Measurements from ENCODE around the gene FBXL7. TPM values are rescaled to one million over a fixed set of nuclear protein-coding genes. Genes with fewer than 3 reads are reported as not detected.

FBXL7 gene
- total and polyA plus RNA-seq, 2 donors (not counting 3 experiments of a cell fraction or from before 2014, with no cell fraction given), result 23.5 to 32.2 TPM

DNA sequence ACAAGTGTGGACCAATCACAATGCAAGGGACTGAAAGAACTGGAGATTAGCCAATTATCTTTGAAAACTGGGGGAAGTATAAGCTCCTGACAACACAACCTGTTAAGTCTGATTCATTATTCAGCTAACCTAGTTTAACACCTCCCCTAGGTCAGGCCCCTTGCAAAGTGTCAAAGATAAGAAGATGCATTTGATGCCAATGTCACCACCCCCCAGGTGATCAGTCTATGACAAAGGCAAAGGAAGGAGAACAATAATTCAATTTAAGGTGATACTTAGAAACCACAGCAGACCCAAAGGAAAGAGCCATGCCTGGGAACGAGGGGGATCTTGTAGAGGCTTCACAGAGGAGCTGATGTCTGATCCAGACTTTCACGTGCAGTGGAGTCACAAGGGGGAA is 137.9 kb downstream of the FBXL7 start:
- CTCF ChIA-PET, result no interaction called here
- Histone ChIP-seq H3K4me3 (replicated peaks in 1 of 3; ENCODE audit: insufficient read depth in 1 of 3, low read depth in 1 of 3, low read length in 3 of 3) (no peak overlapping the region), H3K4me2 (ENCODE audit: insufficient read depth, low read length) (no peak overlapping the region), H4K20me1 (replicated peaks; ENCODE audit: control insufficient read depth, extremely low read depth, insufficient read depth, low read length) (peaks cover 2% of the 10 kb centered on the region), H3K27ac (ENCODE audit: insufficient read depth, low read depth, low read length) (no peak overlapping the region), H3K9ac (replicated peaks; ENCODE audit: extremely low read depth, insufficient read depth, low read length) (no peak overlapping the region), H3K79me2 (ENCODE audit: control insufficient read depth, insufficient read depth, low read length) (peaks cover 7% of the 10 kb centered on the region), H3K36me3 (ENCODE audit: control insufficient read depth in 2 of 2, extremely low read depth in 1 of 2, insufficient read depth in 2 of 2, low read length in 2 of 2) (no peaks in the 10 kb centered on the region), H3K9me3 (replicated peaks; ENCODE audit: control insufficient read depth, insufficient read depth, low read length) (no peaks in the 10 kb centered on the region), H3K9me1 (replicated peaks; ENCODE audit: control insufficient read depth, extremely low read depth, insufficient read depth, low read length) (peaks cover 2% of the 10 kb centered on the region), H3K27me3 (ENCODE audit: control insufficient read depth in 2 of 2, insufficient read depth in 2 of 2, low read length in 2 of 2) (no peaks in the 10 kb centered on the region), H3K4me1 (ENCODE audit: control insufficient read depth, extremely low read depth, insufficient read depth, low read length) (no peaks in the 10 kb centered on the region), H2AFZ (ENCODE audit: low read depth, low read length) (no peak overlapping the region)
- no peak for FAIRE-seq
- dilution Hi-C loops (cut with MboI; ENCODE audit: extremely low pct_ligation_motif_present, low sequenced_read_pairs) (no loop called here), intact Hi-C loops (cut with micrococcal nuclease) (no loop called here)
- no peak for TF ChIP-seq POLR2AphosphoS5 (IDR thresholded peaks at IDR 0.05; ENCODE audit: insufficient read depth, low read depth, low read length)
- no peak for TF ChIP-seq POLR2A (IDR thresholded peaks at IDR 0.05; ENCODE audit: low read depth, low read length)
- TF ChIP-seq, protein P1, sequence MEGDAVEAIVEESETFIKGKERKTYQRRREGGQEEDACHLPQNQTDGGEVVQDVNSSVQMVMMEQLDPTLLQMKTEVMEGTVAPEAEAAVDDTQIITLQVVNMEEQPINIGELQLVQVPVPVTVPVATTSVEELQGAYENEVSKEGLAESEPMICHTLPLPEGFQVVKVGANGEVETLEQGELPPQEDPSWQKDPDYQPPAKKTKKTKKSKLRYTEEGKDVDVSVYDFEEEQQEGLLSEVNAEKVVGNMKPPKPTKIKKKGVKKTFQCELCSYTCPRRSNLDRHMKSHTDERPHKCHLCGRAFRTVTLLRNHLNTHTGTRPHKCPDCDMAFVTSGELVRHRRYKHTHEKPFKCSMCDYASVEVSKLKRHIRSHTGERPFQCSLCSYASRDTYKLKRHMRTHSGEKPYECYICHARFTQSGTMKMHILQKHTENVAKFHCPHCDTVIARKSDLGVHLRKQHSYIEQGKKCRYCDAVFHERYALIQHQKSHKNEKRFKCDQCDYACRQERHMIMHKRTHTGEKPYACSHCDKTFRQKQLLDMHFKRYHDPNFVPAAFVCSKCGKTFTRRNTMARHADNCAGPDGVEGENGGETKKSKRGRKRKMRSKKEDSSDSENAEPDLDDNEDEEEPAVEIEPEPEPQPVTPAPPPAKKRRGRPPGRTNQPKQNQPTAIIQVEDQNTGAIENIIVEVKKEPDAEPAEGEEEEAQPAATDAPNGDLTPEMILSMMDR (IDR thresholded peaks at IDR 0.05; ENCODE audit: extremely low read depth in 1 of 2, insufficient read depth in 1 of 2, low read depth in 1 of 2, low read length in 2 of 2), result no peak
- TF ChIP-seq EZH2 (IDR thresholded peaks at IDR 0.05; ENCODE audit: borderline replicate concordance, low read depth, low read length, severe bottlenecking), result no peak
- no peak for TF ChIP-seq FOS (IDR thresholded peaks at IDR 0.05; ENCODE audit: borderline replicate concordance, insufficient read depth, low read length)
- TF ChIP-seq, protein P2, sequence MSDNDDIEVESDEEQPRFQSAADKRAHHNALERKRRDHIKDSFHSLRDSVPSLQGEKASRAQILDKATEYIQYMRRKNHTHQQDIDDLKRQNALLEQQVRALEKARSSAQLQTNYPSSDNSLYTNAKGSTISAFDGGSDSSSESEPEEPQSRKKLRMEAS (IDR thresholded peaks at IDR 0.05; ENCODE audit: insufficient read depth, insufficient read length), result no peak
- TF ChIP-seq GATA2 (IDR thresholded peaks at IDR 0.05; ENCODE audit: insufficient read depth, insufficient read length, low read depth, low read length), result no peak
- TF ChIP-seq MYC (IDR thresholded peaks at IDR 0.05; ENCODE audit: low read depth, low read length), result no peak
- no peak for TF ChIP-seq JUN (IDR thresholded peaks at IDR 0.05; ENCODE audit: borderline replicate concordance, insufficient read depth, insufficient read length, low read depth)
- DNase-seq (ENCODE audit: low read depth, low spot score), result no peak
- POLR2A ChIA-PET, result interaction anchor here (0.6 kb wide), 1 partner anchor 427 kb away, joined by 6 read pairs; no protein-coding TSS in a partner anchor
- BruUV-seq (replicated peaks), result no TSS peak

Data from endothelial cell of umbilical vein (primary cell).